Measurements from ENCODE around the gene CNN1. TPM values are rescaled to one million over a fixed set of nuclear protein-coding genes. Genes with fewer than 3 reads are reported as not detected.
A peak's percentile ranks its signal among the peaks of the same experiment; 100 is the strongest.

The CNN1 gene
- total RNA-seq, 2 donors from 2014 or later = 12.8 to 16.2 TPM

DNA sequence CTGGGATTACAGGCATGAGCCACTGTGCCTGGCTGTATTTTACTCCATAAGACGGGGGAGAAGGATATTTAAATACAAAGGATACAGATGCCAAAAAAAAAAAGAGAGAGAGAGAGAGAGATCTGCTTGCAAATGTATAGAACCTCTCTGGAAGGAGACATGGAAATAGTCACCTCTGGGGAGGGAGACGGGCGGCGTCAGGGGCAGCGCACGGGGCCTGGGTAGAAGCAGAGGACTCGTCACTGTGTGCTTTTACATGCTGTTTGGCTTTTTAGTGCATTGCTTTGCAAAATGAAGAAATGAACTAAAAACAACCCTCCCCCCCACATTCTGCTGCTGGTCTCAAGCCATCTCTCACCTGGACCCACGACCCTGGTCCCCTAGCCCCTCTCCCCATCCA is 28.2 kb upstream of the CNN1 start:
- Histone ChIP-seq H3K27ac (ENCODE audit: low read depth, low read length) (no peak overlapping the region), H3K9me3 (ENCODE audit: control insufficient read depth, low read length) (no peaks in the 10 kb centered on the region), H3K4me1 (ENCODE audit: control insufficient read depth, insufficient read depth, low read length) (no peaks in the 10 kb centered on the region), H3K4me3 (ENCODE audit: low read length) (no peak overlapping the region), H3K36me3 (ENCODE audit: control insufficient read depth, insufficient read depth, low read length) (peaks cover 19% of the 10 kb centered on the region), H3K27me3 (ENCODE audit: control insufficient read depth, insufficient read depth, low read length, poor library complexity, severe bottlenecking) (no peaks in the 10 kb centered on the region), H3K9ac (ENCODE audit: extremely low read depth, low read length, poor library complexity, severe bottlenecking) (no peak overlapping the region)
- Mint-ChIP-seq H3K36me3 (ENCODE audit: low read depth) (peaks cover 21% of the 10 kb centered on the region), H3K4me3 (no peak overlapping the region), H3K27me3 (ENCODE audit: insufficient read depth) (no peaks in the 10 kb centered on the region), H3K4me1 (no peaks in the 10 kb centered on the region), H3K9me3 (no peaks in the 10 kb centered on the region), H3K27ac (no peak overlapping the region)
- TF ChIP-seq, protein P1, sequence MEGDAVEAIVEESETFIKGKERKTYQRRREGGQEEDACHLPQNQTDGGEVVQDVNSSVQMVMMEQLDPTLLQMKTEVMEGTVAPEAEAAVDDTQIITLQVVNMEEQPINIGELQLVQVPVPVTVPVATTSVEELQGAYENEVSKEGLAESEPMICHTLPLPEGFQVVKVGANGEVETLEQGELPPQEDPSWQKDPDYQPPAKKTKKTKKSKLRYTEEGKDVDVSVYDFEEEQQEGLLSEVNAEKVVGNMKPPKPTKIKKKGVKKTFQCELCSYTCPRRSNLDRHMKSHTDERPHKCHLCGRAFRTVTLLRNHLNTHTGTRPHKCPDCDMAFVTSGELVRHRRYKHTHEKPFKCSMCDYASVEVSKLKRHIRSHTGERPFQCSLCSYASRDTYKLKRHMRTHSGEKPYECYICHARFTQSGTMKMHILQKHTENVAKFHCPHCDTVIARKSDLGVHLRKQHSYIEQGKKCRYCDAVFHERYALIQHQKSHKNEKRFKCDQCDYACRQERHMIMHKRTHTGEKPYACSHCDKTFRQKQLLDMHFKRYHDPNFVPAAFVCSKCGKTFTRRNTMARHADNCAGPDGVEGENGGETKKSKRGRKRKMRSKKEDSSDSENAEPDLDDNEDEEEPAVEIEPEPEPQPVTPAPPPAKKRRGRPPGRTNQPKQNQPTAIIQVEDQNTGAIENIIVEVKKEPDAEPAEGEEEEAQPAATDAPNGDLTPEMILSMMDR (conservative IDR thresholded peaks at IDR 0.05) = no peak
- 92 to 93% methylated on average over 3 to 8 of the region's 8 CpGs for WGBS, 2 experiments (ENCODE audit: insufficient coverage in 1 of 2, insufficient read length in 1 of 2)
- no peak for DNase-seq

DNA sequence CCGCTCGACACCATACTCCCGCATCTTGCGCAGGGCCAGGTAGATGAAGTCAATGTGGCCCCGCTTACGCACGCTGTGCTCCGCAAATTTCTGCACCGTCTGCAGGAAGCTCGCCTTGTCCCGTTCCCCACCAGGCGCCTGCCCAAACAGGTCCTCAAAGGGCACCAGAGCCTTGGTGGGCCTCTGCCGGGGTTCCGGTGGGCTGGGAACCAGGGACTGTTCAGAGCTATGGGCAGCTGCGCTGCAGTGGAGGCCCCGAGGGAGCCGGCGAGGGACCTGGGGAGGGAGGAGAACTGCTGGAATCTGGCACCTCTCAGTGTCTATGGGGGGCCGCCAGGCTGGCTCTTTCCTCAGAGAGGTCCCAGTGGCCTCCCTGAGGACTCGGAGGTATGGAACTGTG is 24.7 kb upstream of the CNN1 start:
- no peaks in the 10 kb centered on the region for H3K9me3 Mint-ChIP-seq
- H3K27me3 ChIP-seq (ENCODE audit: control insufficient read depth, insufficient read depth, low read length, poor library complexity, severe bottlenecking) = no peaks in the 10 kb centered on the region
- H3K27ac Mint-ChIP-seq = no peak overlapping the region
- no peaks in the 10 kb centered on the region for H3K9me3 ChIP-seq (ENCODE audit: control insufficient read depth, low read length)
- 94 to 97% methylated on average over 15 to 20 of the region's 20 CpGs for WGBS, 2 experiments (ENCODE audit: insufficient coverage in 1 of 2, insufficient read length in 1 of 2)
- H3K27me3 Mint-ChIP-seq (ENCODE audit: insufficient read depth) = no peaks in the 10 kb centered on the region
- H3K9ac ChIP-seq (ENCODE audit: extremely low read depth, low read length, poor library complexity, severe bottlenecking) = no peak overlapping the region
- TF ChIP-seq, protein P1 (conservative IDR thresholded peaks at IDR 0.05) = no peak
- H3K36me3 Mint-ChIP-seq (ENCODE audit: low read depth) = peaks cover 29% of the 10 kb centered on the region
- no peaks in the 10 kb centered on the region for H3K4me1 Mint-ChIP-seq
- H3K4me3 ChIP-seq (ENCODE audit: low read length) = no peak overlapping the region
- H3K4me1 ChIP-seq (ENCODE audit: control insufficient read depth, insufficient read depth, low read length) = no peaks in the 10 kb centered on the region
- peaks cover 28% of the 10 kb centered on the region for H3K36me3 ChIP-seq (ENCODE audit: control insufficient read depth, insufficient read depth, low read length)
- no peak overlapping the region for H3K27ac ChIP-seq (ENCODE audit: low read depth, low read length)
- peak; percentile 53 for DNase-seq
- no peak overlapping the region for H3K4me3 Mint-ChIP-seq

DNA sequence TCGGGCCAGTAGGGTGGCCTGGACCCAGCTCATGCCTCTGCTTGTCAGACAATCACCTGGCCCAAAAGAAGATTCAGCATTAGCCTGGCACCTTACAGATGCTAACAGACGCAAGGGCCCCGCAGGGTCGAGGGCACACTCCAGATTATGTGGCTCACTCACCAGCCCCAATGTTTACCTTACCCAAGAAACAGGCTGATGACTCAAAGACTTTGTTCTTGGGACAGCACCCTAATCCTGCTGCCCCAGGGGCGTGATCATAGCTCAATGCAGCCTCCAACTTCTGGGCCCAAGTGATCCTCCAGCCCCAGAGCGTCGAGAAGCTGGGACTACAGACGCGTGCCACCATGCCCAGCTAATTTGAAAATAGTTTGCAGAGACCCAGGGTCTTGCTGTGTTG is 19.5 kb upstream of the CNN1 start:
- Mint-ChIP-seq H3K9me3 (no peaks in the 10 kb centered on the region), H3K4me3 (no peak overlapping the region), H3K36me3 (ENCODE audit: low read depth) (peaks cover 17% of the 10 kb centered on the region), H3K4me1 (no peaks in the 10 kb centered on the region), H3K27ac (no peak overlapping the region), H3K27me3 (ENCODE audit: insufficient read depth) (no peaks in the 10 kb centered on the region)
- Histone ChIP-seq H3K27me3 (ENCODE audit: control insufficient read depth, insufficient read depth, low read length, poor library complexity, severe bottlenecking) (no peaks in the 10 kb centered on the region), H3K9me3 (ENCODE audit: control insufficient read depth, low read length) (no peaks in the 10 kb centered on the region), H3K27ac (ENCODE audit: low read depth, low read length) (no peak overlapping the region), H3K9ac (ENCODE audit: extremely low read depth, low read length, poor library complexity, severe bottlenecking) (no peak overlapping the region), H3K36me3 (ENCODE audit: control insufficient read depth, insufficient read depth, low read length) (peaks cover 9% of the 10 kb centered on the region), H3K4me1 (ENCODE audit: control insufficient read depth, insufficient read depth, low read length) (no peaks in the 10 kb centered on the region), H3K4me3 (ENCODE audit: low read length) (no peak overlapping the region)
- DNase-seq = no peak
- TF ChIP-seq, protein P1 (conservative IDR thresholded peaks at IDR 0.05) = no peak
- 87 to 94% methylated on average over 9 of the region's 9 CpGs for WGBS, 2 experiments (ENCODE audit: insufficient coverage in 1 of 2, insufficient read length in 1 of 2)

All from endodermal cell (in vitro differentiated cells).